AG09309 (cell line): Measurements from ENCODE around the gene ZC3H7B.
A peak's percentile ranks its signal among the peaks of the same experiment; 100 is the strongest.

ENCODE experiments used
- DNase-seq: peaks from one replicate; pipeline ENCODE4 v3.0.0-alpha.2; 2010; ENCODE audit warnings: low read depth
- H3K4me3 ChIP-seq: 2 replicates; pipeline ENCODE4 v1.5.1; 2011; ENCODE audit warnings: mild to moderate bottlenecking, low read depth, low read length, moderate library complexity; ENCODE audit not compliant: control insufficient read depth
- TF ChIP-seq, protein P1 (sequence below): IDR thresholded peaks from 2 replicates; pipeline ENCODE4 v1.5.1; 2011; ENCODE audit warnings: mild to moderate bottlenecking, low read depth, low read length, inconsistent platforms; ENCODE audit not compliant: insufficient read depth, control insufficient read depth; ENCODE audit errors: missing control alignments

Gene ZC3H7B

DNA sequence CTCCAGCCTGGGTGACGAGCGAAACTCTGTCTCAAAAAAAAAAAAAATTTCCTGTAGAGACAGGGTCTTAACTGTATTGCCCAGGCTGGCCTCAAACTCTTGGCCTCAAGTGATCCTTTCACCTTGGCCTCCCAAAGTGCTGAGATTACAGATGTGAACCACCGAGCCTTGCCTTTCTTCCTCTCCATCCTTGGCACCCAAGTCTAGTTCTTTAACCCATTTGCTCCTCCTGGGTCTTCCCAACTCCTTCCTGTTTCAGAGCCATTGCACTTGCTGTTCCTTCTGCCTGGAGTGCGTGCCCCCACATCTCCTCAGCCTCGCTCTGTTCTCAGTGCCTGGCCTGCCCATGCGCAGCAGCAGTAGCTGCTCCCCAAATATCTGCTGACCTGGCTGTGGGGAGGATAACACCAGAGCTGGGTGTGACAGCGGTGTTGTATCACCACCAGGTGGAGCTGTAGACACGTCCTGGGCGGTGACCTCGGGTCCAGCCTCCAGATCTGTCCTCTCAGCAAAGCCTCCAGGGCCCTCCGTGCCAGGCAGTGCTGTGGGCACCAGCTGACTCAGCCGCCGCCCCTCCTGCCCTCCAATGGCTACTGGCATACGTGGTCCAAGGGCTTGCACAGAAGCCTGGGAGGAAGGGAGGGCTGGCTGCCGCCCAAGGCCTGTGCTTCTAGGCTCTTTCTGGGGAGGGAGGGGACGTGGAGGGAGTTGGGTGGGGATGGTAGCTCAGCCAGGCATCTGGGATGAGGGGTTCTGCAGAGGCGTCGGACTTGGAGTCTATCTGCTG, 102.4 kb downstream of the ZC3H7B start:
- DNase-seq = peak; percentile 57
- no peak overlapping the region for H3K4me3 ChIP-seq
- TF ChIP-seq, protein P1, sequence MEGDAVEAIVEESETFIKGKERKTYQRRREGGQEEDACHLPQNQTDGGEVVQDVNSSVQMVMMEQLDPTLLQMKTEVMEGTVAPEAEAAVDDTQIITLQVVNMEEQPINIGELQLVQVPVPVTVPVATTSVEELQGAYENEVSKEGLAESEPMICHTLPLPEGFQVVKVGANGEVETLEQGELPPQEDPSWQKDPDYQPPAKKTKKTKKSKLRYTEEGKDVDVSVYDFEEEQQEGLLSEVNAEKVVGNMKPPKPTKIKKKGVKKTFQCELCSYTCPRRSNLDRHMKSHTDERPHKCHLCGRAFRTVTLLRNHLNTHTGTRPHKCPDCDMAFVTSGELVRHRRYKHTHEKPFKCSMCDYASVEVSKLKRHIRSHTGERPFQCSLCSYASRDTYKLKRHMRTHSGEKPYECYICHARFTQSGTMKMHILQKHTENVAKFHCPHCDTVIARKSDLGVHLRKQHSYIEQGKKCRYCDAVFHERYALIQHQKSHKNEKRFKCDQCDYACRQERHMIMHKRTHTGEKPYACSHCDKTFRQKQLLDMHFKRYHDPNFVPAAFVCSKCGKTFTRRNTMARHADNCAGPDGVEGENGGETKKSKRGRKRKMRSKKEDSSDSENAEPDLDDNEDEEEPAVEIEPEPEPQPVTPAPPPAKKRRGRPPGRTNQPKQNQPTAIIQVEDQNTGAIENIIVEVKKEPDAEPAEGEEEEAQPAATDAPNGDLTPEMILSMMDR = peak; percentile 97

DNA sequence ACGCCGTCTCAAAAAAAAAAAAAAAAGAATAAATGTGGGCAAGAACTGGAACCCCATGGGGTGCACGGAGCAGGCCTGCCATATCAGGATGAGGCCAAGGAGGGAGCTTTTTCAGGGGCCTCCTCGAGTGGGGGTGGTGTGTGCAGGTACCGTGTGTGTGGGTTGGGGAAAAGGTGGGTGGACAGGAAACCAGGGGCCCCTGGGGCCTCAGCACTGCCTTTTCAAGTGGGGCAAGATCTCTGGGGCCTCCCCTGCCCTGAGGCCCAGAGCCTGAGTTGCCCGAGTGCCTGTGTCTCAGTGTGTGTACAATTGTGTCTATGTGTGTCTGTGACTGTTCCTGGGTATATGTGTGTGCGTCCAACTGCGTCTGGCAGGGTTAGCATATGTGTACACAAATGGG, 104.3 kb downstream of the ZC3H7B start:
- TF ChIP-seq, protein P1 = no peak
- no peak overlapping the region for H3K4me3 ChIP-seq
- DNase-seq = no peak

DNA sequence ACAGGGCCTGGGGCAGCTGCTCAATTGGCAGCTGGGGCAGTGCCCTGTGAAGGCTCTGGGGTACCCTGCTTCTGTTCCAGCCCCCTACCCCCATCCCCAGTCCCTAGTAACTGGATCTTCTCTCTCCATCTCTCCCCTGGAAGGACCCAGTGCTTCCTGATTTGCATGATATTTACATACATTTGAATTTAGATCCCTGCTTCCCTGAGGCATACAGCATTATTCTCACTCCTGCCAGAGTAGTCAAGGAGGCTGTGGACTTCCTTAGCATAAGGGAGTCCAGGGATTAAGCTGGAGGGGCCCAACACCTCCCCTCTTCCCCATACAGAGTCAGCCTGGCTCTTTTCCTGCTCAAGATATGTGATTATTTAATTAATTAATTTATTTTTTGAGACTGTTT, 105.1 kb downstream of the ZC3H7B start:
- TF ChIP-seq, protein P1 = no peak
- DNase-seq = no peak
- H3K4me3 ChIP-seq = no peak overlapping the region

DNA sequence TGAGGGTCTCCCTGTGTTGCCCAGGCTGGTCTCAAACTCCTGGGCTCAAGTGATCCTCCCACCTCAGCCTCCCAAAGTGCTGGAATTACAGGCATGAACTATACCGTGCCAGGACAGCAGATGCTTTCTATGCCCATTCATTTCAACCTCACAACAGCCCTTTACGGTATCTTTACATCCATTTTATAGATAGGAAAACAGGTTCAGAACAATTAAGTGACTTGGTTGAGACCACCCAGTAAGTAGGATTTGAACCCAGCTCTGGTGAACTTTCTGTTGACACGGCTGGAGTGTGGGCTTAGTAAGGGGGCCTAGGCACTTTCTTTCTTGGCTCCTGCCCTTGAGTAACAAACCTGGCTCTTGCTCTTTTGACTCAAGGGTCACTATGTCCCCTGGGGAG, 106.1 kb downstream of the ZC3H7B start:
- TF ChIP-seq, protein P1 = no peak
- H3K4me3 ChIP-seq = no peak overlapping the region
- no peak for DNase-seq

DNA sequence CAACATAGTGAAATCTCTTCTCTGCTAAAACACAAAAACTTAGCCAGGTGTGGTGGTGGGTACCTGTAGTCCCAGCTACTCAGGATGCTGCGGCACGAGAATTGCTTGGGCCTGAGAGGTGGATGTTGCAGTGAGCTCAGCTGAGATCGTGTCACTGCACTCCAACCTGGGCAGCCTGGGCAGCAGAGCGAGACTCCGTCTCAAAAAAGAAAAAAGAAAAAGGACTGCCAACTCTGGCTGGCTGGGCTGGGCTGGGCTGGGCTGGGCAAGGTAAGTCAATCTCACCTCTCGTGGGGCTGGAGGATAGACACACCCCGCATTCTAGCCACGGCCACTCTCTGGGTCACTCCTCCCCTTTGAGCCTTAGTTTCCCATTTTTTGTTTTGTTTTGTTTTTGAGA, 107.3 kb downstream of the ZC3H7B start:
- no peak for DNase-seq
- TF ChIP-seq, protein P1 = no peak
- no peak overlapping the region for H3K4me3 ChIP-seq
